ENCODE data around the gene PHLPP1. TPM values are rescaled to one million over a fixed set of nuclear protein-coding genes. Genes with fewer than 3 reads are reported as not detected.

Gene PHLPP1
- total RNA-seq, 1 experiment from 2014 or later = 39.9 TPM

DNA sequence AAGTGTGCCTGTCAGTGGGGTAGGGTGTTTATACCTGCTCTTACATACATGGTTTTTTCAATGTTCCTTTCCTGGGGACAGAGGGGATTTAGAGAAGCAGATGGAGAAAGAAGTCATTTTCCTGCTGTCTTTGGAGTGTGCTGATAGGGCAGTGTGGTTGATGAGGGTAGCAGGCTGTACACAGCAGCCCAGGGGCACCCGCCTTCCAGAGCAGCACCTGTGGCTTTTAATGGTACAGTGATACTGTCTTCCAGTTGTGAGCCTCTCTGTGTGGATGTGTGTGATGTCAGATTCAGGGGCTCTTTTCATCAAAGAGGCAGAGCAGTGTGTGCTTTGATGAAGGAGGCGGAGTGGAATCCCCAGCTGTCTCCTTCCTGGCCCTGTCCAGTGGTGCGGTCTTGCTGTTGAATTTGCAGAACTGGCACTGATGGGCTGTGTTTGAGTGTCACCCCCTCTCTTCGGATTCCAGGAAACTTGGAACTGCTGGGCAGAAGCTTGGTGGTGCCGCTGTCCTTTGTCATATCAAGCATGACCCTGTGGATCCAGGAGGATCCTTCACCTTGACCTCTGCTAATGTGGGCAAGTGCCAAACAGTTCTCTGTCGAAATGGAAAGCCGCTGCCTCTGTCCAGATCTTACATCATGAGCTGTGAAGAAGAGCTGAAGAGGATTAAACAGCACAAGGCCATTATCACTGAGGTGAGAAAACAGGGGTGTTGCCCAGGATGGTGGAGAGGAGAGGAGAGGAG, 259.8 kb downstream of the PHLPP1 start:
- H3K23ac ChIP-seq (ENCODE audit: insufficient read length, low read depth, low read length) = no peak overlapping the region
- H2BK120ac ChIP-seq (ENCODE audit: low read depth, low read length, poor library complexity, severe bottlenecking) = no peak overlapping the region
- no peak overlapping the region for H3K4me3 Mint-ChIP-seq
- H3K4ac ChIP-seq (ENCODE audit: low read depth, low read length) = no peak overlapping the region
- H3K4me1 ChIP-seq (ENCODE audit: insufficient read depth, low read length) = no peaks in the 10 kb centered on the region
- no peak overlapping the region for H2AK5ac ChIP-seq (ENCODE audit: insufficient read length, low read length)
- WGBS (ENCODE audit: extremely low coverage, insufficient read length, low lambda C conversion rate) = no CpG with 5 or more reads among the region's 7 CpGs
- peak overlapping the region in 2 of 3 experiments; percentile 20 to 37; a peak in 1 of 7 replicates for H3K27ac Mint-ChIP-seq
- no peak overlapping the region for H4K5ac ChIP-seq (ENCODE audit: insufficient read length, low read depth, low read length)
- DNase-seq = no peak
- no peak overlapping the region for H4K91ac ChIP-seq (ENCODE audit: insufficient read length, low read depth, low read length)
- TF ChIP-seq, protein P1, sequence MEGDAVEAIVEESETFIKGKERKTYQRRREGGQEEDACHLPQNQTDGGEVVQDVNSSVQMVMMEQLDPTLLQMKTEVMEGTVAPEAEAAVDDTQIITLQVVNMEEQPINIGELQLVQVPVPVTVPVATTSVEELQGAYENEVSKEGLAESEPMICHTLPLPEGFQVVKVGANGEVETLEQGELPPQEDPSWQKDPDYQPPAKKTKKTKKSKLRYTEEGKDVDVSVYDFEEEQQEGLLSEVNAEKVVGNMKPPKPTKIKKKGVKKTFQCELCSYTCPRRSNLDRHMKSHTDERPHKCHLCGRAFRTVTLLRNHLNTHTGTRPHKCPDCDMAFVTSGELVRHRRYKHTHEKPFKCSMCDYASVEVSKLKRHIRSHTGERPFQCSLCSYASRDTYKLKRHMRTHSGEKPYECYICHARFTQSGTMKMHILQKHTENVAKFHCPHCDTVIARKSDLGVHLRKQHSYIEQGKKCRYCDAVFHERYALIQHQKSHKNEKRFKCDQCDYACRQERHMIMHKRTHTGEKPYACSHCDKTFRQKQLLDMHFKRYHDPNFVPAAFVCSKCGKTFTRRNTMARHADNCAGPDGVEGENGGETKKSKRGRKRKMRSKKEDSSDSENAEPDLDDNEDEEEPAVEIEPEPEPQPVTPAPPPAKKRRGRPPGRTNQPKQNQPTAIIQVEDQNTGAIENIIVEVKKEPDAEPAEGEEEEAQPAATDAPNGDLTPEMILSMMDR (conservative IDR thresholded peaks at IDR 0.05) = no peak
- no peaks in the 10 kb centered on the region; a peak in 1 of 5 replicates for H3K9me3 Mint-ChIP-seq
- H3K4me1 Mint-ChIP-seq = peaks cover 19 to 34% of the 10 kb centered on the region in 2 experiments
- H2BK15ac ChIP-seq (ENCODE audit: low read depth, low read length) = no peak overlapping the region
- no peak overlapping the region for H2BK5ac ChIP-seq (ENCODE audit: insufficient read length, low read length)
- H3K4me2 ChIP-seq (ENCODE audit: insufficient read depth, insufficient read length, low read length) = no peak overlapping the region
- no peak overlapping the region for H3K18ac ChIP-seq (ENCODE audit: insufficient read length, low read depth, low read length)
- H2BK20ac ChIP-seq (ENCODE audit: low read depth, low read length, poor library complexity, severe bottlenecking) = no peak overlapping the region
- H3K23me2 ChIP-seq (ENCODE audit: insufficient read length, low read depth, low read length, poor library complexity, severe bottlenecking) = no peaks in the 10 kb centered on the region
- H3K9ac ChIP-seq (ENCODE audit: extremely low read depth, insufficient read length, low read length) = no peak overlapping the region
- no peaks in the 10 kb centered on the region for H4K20me1 ChIP-seq (ENCODE audit: control insufficient read depth, insufficient read depth, insufficient read length)
- no peaks in the 10 kb centered on the region for H3K27me3 ChIP-seq (ENCODE audit: insufficient read depth, low read length)
- peaks cover 35 to 74% (median 49%) of the 10 kb centered on the region in 3 experiments; a peak in 6 of 7 replicates for H3K36me3 Mint-ChIP-seq (ENCODE audit: insufficient read depth in 1 of 3, low read depth in 3 of 3)
- no peak overlapping the region for H2BK12ac ChIP-seq (ENCODE audit: insufficient read length, low read depth, low read length)
- H3K9me3 ChIP-seq (ENCODE audit: control insufficient read depth, low read depth, low read length) = no peaks in the 10 kb centered on the region
- no peaks in the 10 kb centered on the region for H3K27me3 Mint-ChIP-seq (ENCODE audit: low read depth)
- no peak overlapping the region for H3T11ph ChIP-seq (ENCODE audit: low read length)
- H3K56ac ChIP-seq (ENCODE audit: insufficient read length, low read depth, low read length) = no peak overlapping the region
- H2AFZ ChIP-seq (ENCODE audit: low read length) = no peak overlapping the region
- H3K79me2 ChIP-seq (ENCODE audit: insufficient read depth, low read length) = no peaks in the 10 kb centered on the region
- H4K8ac ChIP-seq (replicated peaks; ENCODE audit: insufficient read length, low read depth, low read length) = no peak overlapping the region
- no peak overlapping the region for H3K14ac ChIP-seq (ENCODE audit: insufficient read depth, low read length)
- no peak overlapping the region for H3K27ac ChIP-seq (ENCODE audit: insufficient read length, low read depth, low read length)
- no peaks in the 10 kb centered on the region for H3K79me1 ChIP-seq (ENCODE audit: insufficient read depth, low read depth, low read length, poor library complexity, severe bottlenecking)

All from H9 (cell line).